Naive thymus-derived CD4-positive, alpha-beta T cell (primary cell): ENCODE results near the gene BCAS4. TPM values are rescaled to one million over a fixed set of nuclear protein-coding genes. Genes with fewer than 3 reads are reported as not detected.

Experiments used
- ATAC-seq: fragments of 150-1000 bp; cut with Tn5 transposase; 2 replicates; pipeline ENCODE4 v1.10.0; 2021; ENCODE audit warnings: mild to moderate bottlenecking, moderate library complexity
- CTCF ChIA-PET: fragments of 350-600 bp; sonication (Branson Sonifier 250); formaldehyde crosslinking; loops from one replicate; lab custom pipeline; 2021; ENCODE audit warnings: antibody characterized with exemption; lab: Charles Lee
- POLR2A ChIA-PET: fragments of 350-600 bp; sonication (Branson Sonifier 250); formaldehyde crosslinking; loops from one replicate; lab custom pipeline; 2021; ENCODE audit warnings: antibody characterized with exemption, inconsistent platforms; lab: Charles Lee
- DNase-seq, 9 donors: peaks; one replicate each; pipeline versions ENCODE4 v3.0.0 to v3.0.0-alpha.2; 2020 to 2022; ENCODE audit warnings: mixed read lengths in 1 of 9
- H3K27ac ChIP-seq: one replicate; pipeline ENCODE4 v1.7.0; 2013; ENCODE audit warnings: mild to moderate bottlenecking, low read depth, low read length, moderate library complexity
- H3K27me3 ChIP-seq, 2 donors: one replicate each; pipeline ENCODE4 v1.7.0; 2013; ENCODE audit warnings: low read length in 2 of 2, mild to moderate bottlenecking in 2 of 2, moderate library complexity in 2 of 2; ENCODE audit not compliant: control insufficient read depth in 2 of 2, insufficient read depth in 2 of 2
- H3K36me3 ChIP-seq, 3 experiments: 1 replicate in 2 of 3; 2 replicates in 1 of 3; pipeline ENCODE4 v1.7.0; 2013; ENCODE audit warnings: low read length in 3 of 3, mild to moderate bottlenecking in 3 of 3, moderate library complexity in 1 of 3; ENCODE audit not compliant: insufficient read depth in 3 of 3, control insufficient read depth in 2 of 3
- H3K4me1 ChIP-seq, 2 donors: one replicate each; pipeline ENCODE4 v1.7.0; 2013; ENCODE audit warnings: low read length in 2 of 2, mild to moderate bottlenecking in 2 of 2, moderate library complexity in 1 of 2; ENCODE audit not compliant: control insufficient read depth in 2 of 2, insufficient read depth in 2 of 2
- H3K4me3 ChIP-seq: 2 replicates; pipeline ENCODE4 v1.7.0; 2013; ENCODE audit warnings: mild to moderate bottlenecking, low read length
- H3K9me3 ChIP-seq, 3 experiments: 1 replicate in 2 of 3; 2 replicates in 1 of 3; pipeline ENCODE4 v1.7.0; 2013; ENCODE audit warnings: low read length in 3 of 3; ENCODE audit not compliant: control insufficient read depth in 2 of 3
- H3K27ac Mint-ChIP-seq, 9 donors: one replicate each; pipeline ENCODE4 v1.8.0; 2020 to 2022; ENCODE audit warnings: mixed read lengths in 9 of 9, mild to moderate bottlenecking in 8 of 9, moderate library complexity in 5 of 9, inconsistent platforms in 2 of 9
- H3K27me3 Mint-ChIP-seq, 5 donors: one replicate each; pipeline ENCODE4 v1.8.0; 2021 to 2022; ENCODE audit warnings: mixed read lengths in 5 of 5, mild to moderate bottlenecking in 1 of 5
- H3K36me3 Mint-ChIP-seq, 5 donors: one replicate each; pipeline ENCODE4 v1.8.0; 2020 to 2022; ENCODE audit warnings: mixed read lengths in 5 of 5, mild to moderate bottlenecking in 3 of 5, inconsistent platforms in 1 of 5
- H3K4me1 Mint-ChIP-seq, 7 donors: one replicate each; pipeline ENCODE4 v1.8.0; 2020 to 2022; ENCODE audit warnings: mixed read lengths in 7 of 7, mild to moderate bottlenecking in 3 of 7, inconsistent platforms in 1 of 7
- H3K4me3 Mint-ChIP-seq, 10 donors: one replicate each; pipeline ENCODE4 v1.8.0; 2020 to 2022; ENCODE audit warnings: mild to moderate bottlenecking in 10 of 10, mixed read lengths in 10 of 10, moderate library complexity in 6 of 10, inconsistent platforms in 2 of 10
- H3K9me3 Mint-ChIP-seq, 11 donors: one replicate each; pipeline ENCODE4 v1.8.0; 2020 to 2022; ENCODE audit warnings: mixed read lengths in 11 of 11, mild to moderate bottlenecking in 4 of 11, inconsistent platforms in 1 of 11, moderate library complexity in 1 of 11
- intact Hi-C, 2 donors: fragments of 100-400 bp; cut with micrococcal nuclease; formaldehyde crosslinking; loops; one replicate each; pipeline ENCODE4 v1.15.1; 2023
- polyA plus RNA-seq, 2 donors: library from polyadenylated mRNA; unstranded; fragments of 300-500 nt; fragmentation: Illumina TruSeq; gene quantifications; one replicate each; pipeline ENCODE4 v1.2.3, GENCODE V29; 2021
- total RNA-seq, 6 experiments: library from RNA in 5 of 6; stranded (reverse) in 5 of 6; gene quantifications; 1 replicate in 5 of 6; 2 replicates in 1 of 6; pipeline ENCODE4 v1.2.3 and lab custom pipeline; 2021 to 2026

Gene BCAS4
- total and polyA plus RNA-seq, 7 experiments from 2014 or later: 5.5 to 54.0 (median 24.1) TPM

GRCh38 chr20:50821257-50821921 is 26.5 kb downstream of the BCAS4 start:
- ATAC-seq (no peak), DNase-seq (no peak)
- Histone ChIP-seq H3K27me3 (no peaks in the 10 kb centered on the region), H3K4me3 (no peak overlapping the region), H3K9me3 (no peaks in the 10 kb centered on the region), H3K36me3 (peaks cover 0 to 18% (median 0%) of the 10 kb centered on the region in 3 experiments), H3K4me1 (peaks cover 11 to 20% of the 10 kb centered on the region in 2 donors), H3K27ac (no peak overlapping the region)
- Mint-ChIP-seq H3K27ac (peak overlapping the region in 1 of 9 donors; percentile 4), H3K27me3 (no peaks in the 10 kb centered on the region), H3K4me1 (peaks cover 19 to 37% (median 32%) of the 10 kb centered on the region in 7 donors), H3K36me3 (peaks cover 3 to 29% (median 23%) of the 10 kb centered on the region in 5 donors), H3K4me3 (no peak overlapping the region), H3K9me3 (peaks cover 0 to 6% (median 3%) of the 10 kb centered on the region in 11 donors)
- intact Hi-C loops: no loop called here
- ChIA-PET POLR2A (interaction anchor here (0.9 to 2.5 kb wide), 3 partner anchors 10 to 27 kb away, joined by 3 to 9 read pairs (median 3); partner anchors contain the start of gene BCAS4), CTCF (no interaction called here)

GRCh38 chr20:50821994-50822393 is 27.1 kb downstream of the BCAS4 start:
- peaks cover 19 to 34% (median 32%) of the 10 kb centered on the region in 7 donors for H3K4me1 Mint-ChIP-seq
- CTCF ChIA-PET: no interaction called here

GRCh38 chr20:50823319-50823718 is 28.5 kb downstream of the BCAS4 start:
- Mint-ChIP-seq H3K9me3 (peaks cover 0 to 5% (median 2%) of the 10 kb centered on the region in 11 donors), H3K4me3 (no peak overlapping the region), H3K27me3 (no peaks in the 10 kb centered on the region), H3K36me3 (peaks cover 9 to 42% (median 21%) of the 10 kb centered on the region in 5 donors), H3K4me1 (peaks cover 12 to 30% (median 22%) of the 10 kb centered on the region in 7 donors), H3K27ac (no peak overlapping the region)
- no peaks in the 10 kb centered on the region for H3K27me3 ChIP-seq
- ATAC-seq (no peak), DNase-seq (no peak)
- intact Hi-C loops: no loop called here
- no peak overlapping the region for H3K27ac ChIP-seq
- no peak overlapping the region for H3K4me3 ChIP-seq
- CTCF ChIA-PET: interaction anchor here (1.0 to 1.5 kb wide), 2 partner anchors 29 to 33 kb away, joined by 4 read pairs; partner anchors contain the start of gene BCAS4
- POLR2A ChIA-PET: interaction anchor here (1.0 kb wide), 1 partner anchor 33 kb away, joined by 3 read pairs; no protein-coding TSS in a partner anchor
- H3K36me3 ChIP-seq: peaks cover 0 to 23% (median 0%) of the 10 kb centered on the region in 3 experiments
- H3K4me1 ChIP-seq: peaks cover 3 to 4% of the 10 kb centered on the region in 2 donors
- no peaks in the 10 kb centered on the region for H3K9me3 ChIP-seq

More at GRCh38 chr20:50821994-50822393, 27.1 kb downstream of the BCAS4 start:
- H3K27me3 ChIP-seq: no peaks in the 10 kb centered on the region
- Mint-ChIP-seq H3K4me3 (peak overlapping the region in 1 of 10 donors; percentile 0), H3K27ac (peak overlapping the region in 1 of 9 donors; percentile 4), H3K36me3 (peaks cover 3 to 32% (median 23%) of the 10 kb centered on the region in 5 donors), H3K9me3 (peaks cover 0 to 6% (median 3%) of the 10 kb centered on the region in 11 donors), H3K27me3 (no peaks in the 10 kb centered on the region)
- peaks cover 11 to 17% of the 10 kb centered on the region in 2 donors for H3K4me1 ChIP-seq
- no peak overlapping the region for H3K4me3 ChIP-seq
- POLR2A ChIA-PET: interaction anchor here (1.1 to 2.5 kb wide), 2 partner anchors 9 to 28 kb away, joined by 3 to 9 read pairs; partner anchors contain the start of gene BCAS4
- no peak for DNase-seq
- intact Hi-C loops: no loop called here
- ATAC-seq: no peak
- no peak overlapping the region for H3K27ac ChIP-seq
- H3K36me3 ChIP-seq: peaks cover 0 to 18% (median 0%) of the 10 kb centered on the region in 3 experiments
- no peaks in the 10 kb centered on the region for H3K9me3 ChIP-seq

GRCh38 chr20:50824137-50824536 is 29.3 kb downstream of the BCAS4 start:
- H3K36me3 Mint-ChIP-seq: peaks cover 6 to 39% (median 17%) of the 10 kb centered on the region in 5 donors
- intact Hi-C loops: no loop called here
- Histone ChIP-seq H3K27ac (no peak overlapping the region), H3K4me1 (no peaks in the 10 kb centered on the region), H3K4me3 (no peak overlapping the region), H3K9me3 (no peaks in the 10 kb centered on the region), H3K27me3 (no peaks in the 10 kb centered on the region), H3K36me3 (peaks cover 0 to 23% (median 0%) of the 10 kb centered on the region in 3 experiments)
- POLR2A ChIA-PET: interaction anchor here (1.0 kb wide), 1 partner anchor 34 kb away, joined by 3 read pairs; no protein-coding TSS in a partner anchor
- peaks cover 8 to 25% (median 17%) of the 10 kb centered on the region in 7 donors for H3K4me1 Mint-ChIP-seq
- ATAC-seq (no peak), DNase-seq (no peak)
- H3K27ac Mint-ChIP-seq: no peak overlapping the region
- no peak overlapping the region for H3K4me3 Mint-ChIP-seq
- CTCF ChIA-PET: interaction anchor here (1.5 kb wide), 1 partner anchor 30 kb away, joined by 4 read pairs; the partner anchor contains the start of gene BCAS4
- no peaks in the 10 kb centered on the region for H3K27me3 Mint-ChIP-seq
- H3K9me3 Mint-ChIP-seq: peaks cover 0 to 3% (median 0%) of the 10 kb centered on the region in 11 donors

- Histone ChIP-seq H3K27ac (no peak overlapping the region), H3K9me3 (no peaks in the 10 kb centered on the region), H3K4me1 (no peaks in the 10 kb centered on the region), H3K36me3 (peaks cover 0 to 21% (median 3%) of the 10 kb centered on the region in 3 experiments), H3K27me3 (no peaks in the 10 kb centered on the region), H3K4me3 (no peak overlapping the region)
- peaks cover 0 to 3% (median 0%) of the 10 kb centered on the region in 11 donors for H3K9me3 Mint-ChIP-seq
- H3K4me1 Mint-ChIP-seq: peaks cover 2 to 17% (median 8%) of the 10 kb centered on the region in 7 donors
- DNase-seq (no peak), ATAC-seq (no peak)
- H3K4me3 Mint-ChIP-seq: no peak overlapping the region
- ChIA-PET POLR2A (no interaction called here), CTCF (interaction anchor here (0.6 kb wide), 1 partner anchor 51 kb away, joined by 4 read pairs; no protein-coding TSS in a partner anchor)
- H3K27ac Mint-ChIP-seq: peak overlapping the region in 1 of 9 donors; percentile 38
- no peaks in the 10 kb centered on the region for H3K27me3 Mint-ChIP-seq
- intact Hi-C loops: no loop called here
- H3K36me3 Mint-ChIP-seq: peaks cover 4 to 47% (median 19%) of the 10 kb centered on the region in 5 donors
Observed at GRCh38 chr20:50826121-50826520, 31.3 kb downstream of the BCAS4 start.

- CTCF ChIA-PET: interaction anchor here (1.0 kb wide), 1 partner anchor 100 kb away, joined by 3 read pairs; no protein-coding TSS in a partner anchor
- no peaks in the 10 kb centered on the region for H3K9me3 Mint-ChIP-seq
- Histone ChIP-seq H3K27me3 (no peaks in the 10 kb centered on the region), H3K4me1 (no peaks in the 10 kb centered on the region), H3K9me3 (no peaks in the 10 kb centered on the region), H3K4me3 (no peak overlapping the region), H3K27ac (no peak overlapping the region), H3K36me3 (peaks cover 0 to 41% (median 3%) of the 10 kb centered on the region in 3 experiments)
- H3K27me3 Mint-ChIP-seq: no peaks in the 10 kb centered on the region
- peaks cover 2 to 52% (median 18%) of the 10 kb centered on the region in 5 donors for H3K36me3 Mint-ChIP-seq
- H3K4me1 Mint-ChIP-seq: peaks cover 0 to 7% (median 0%) of the 10 kb centered on the region in 7 donors
- H3K27ac Mint-ChIP-seq: no peak overlapping the region
- DNase-seq: no peak
- POLR2A ChIA-PET: no interaction called here
- no peak overlapping the region for H3K4me3 Mint-ChIP-seq
- ATAC-seq: no peak
- intact Hi-C loops: no loop called here
Observed at GRCh38 chr20:50828363-50829136, 33.7 kb downstream of the BCAS4 start.
